GM10266 (cell line): ENCODE data around the gene HSCB.
"Not testable (repeated sequence)": the region's sequence is repeated elsewhere in the genome, so short reads cannot be mapped to it uniquely, and the experiment has no call there.

ENCODE experiments used
- DNase-seq: peaks from one replicate; pipeline ENCODE4 v3.0.0; 2012; ENCODE audit errors: extremely low spot score
- CTCF ChIP-seq: IDR thresholded peaks from 2 replicates; pipeline ENCODE4 v1.5.1; 2012; ENCODE audit warnings: mild to moderate bottlenecking, low read depth; ENCODE audit not compliant: control insufficient read depth, insufficient read depth; ENCODE audit errors: missing control alignments

The HSCB gene

DNA sequence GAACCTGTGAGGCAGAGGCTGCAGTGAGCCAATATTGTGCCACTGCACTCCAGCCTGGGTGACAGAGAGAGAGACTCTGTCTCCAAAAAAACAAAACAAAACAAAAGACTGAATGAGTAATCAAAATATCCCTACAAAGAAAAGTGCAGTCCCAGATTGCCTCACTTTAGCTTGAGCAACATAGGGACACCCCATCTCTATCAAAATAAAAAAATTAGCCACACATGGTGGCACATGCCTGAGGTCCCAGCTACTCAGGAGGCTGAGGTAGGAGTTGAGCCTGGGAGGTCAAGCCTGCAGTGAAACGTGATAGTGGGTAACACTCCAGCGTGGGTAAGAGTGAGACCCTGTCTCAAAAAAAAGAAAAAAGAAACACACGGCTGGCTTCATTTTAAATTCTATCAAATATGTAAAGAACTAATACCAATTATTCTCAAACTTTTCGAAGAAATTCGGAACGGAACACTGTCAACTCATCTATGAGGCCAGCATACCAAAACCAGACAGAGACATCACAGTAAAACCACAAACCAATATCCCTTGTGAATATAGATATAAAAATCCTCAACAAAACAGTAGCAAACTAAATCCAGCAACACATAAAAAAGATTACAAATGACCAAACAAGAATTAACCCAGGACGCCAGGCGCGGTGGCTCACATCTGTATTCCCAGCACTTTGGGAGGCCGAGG lies 13.1 kb upstream of the HSCB start:
- no peak for TF ChIP-seq CTCF
- no peak for DNase-seq

GRCh38 chr22:28730179-28730578 lies 11.7 kb upstream of the HSCB start:
- DNase-seq, result no peak
- no peak for TF ChIP-seq CTCF

GRCh38 chr22:28734393-28734792 lies 7.4 kb upstream of the HSCB start:
- TF ChIP-seq CTCF, result no peak
- DNase-seq, result no peak

GRCh38 chr22:28736301-28737155 lies 5.3 kb upstream of the HSCB start:
- no peak for DNase-seq
- TF ChIP-seq CTCF, result no peak

GRCh38 chr22:28737701-28738100 lies 4.1 kb upstream of the HSCB start:
- DNase-seq, result no peak
- TF ChIP-seq CTCF, result no peak

DNA sequence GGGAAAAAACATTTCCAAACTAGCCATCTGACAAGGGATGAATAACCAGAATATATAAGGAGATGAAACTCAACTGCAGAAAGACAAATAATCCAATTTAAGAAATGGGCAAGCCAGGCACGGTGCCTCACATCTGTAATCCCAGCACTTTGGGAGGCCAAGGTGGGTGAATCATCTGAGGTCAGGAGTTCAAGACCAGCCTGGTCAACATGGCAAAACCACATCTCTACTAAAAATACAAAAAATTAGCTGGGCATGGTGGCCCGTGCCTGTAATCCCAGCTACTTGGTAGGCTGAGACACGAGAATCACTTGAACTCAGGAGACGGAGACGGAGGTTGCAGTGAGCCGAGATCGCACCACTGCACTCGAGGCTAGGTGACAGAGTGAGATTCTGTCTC lies 3.0 kb upstream of the HSCB start:
- not testable (repeated sequence) for DNase-seq

- TF ChIP-seq CTCF, result no peak
Observed at GRCh38 chr22:28741200-28741784, 547 bp upstream of the HSCB start.

More at GRCh38 chr22:28741200-28741784, 547 bp upstream of the HSCB start:
- no peak for DNase-seq
